Endothelial cell of umbilical vein (primary cell): ENCODE results near the gene KLHL26. TPM values are rescaled to one million over a fixed set of nuclear protein-coding genes. Genes with fewer than 3 reads are reported as not detected.
A peak's percentile ranks its signal among the peaks of the same experiment; 100 is the strongest.

Experiments used
- BruUV-seq: library from RNA; stranded (reverse); fragments of 400-500 nt; replicated peaks from 2 replicates; lab custom pipeline; 2021; lab: Mats Ljungman, UMichigan
- CTCF ChIA-PET: fragments of 300-600, 350-600 bp; sonication (Branson Sonifier 250); formaldehyde crosslinking; loops from one replicate; lab custom pipeline; 2021; ENCODE audit warnings: antibody characterized with exemption, inconsistent platforms; lab: Charles Lee
- POLR2A ChIA-PET: fragments of 300-600, 350-600 bp; sonication (Branson Sonifier 250); formaldehyde crosslinking; loops from one replicate; lab custom pipeline; 2021; ENCODE audit warnings: antibody characterized with exemption, inconsistent platforms; lab: Charles Lee
- DNase-seq: peaks from one replicate; pipeline ENCODE4 v3.0.0-alpha.2; 2011; ENCODE audit warnings: low read depth, low spot score
- FAIRE-seq: peaks from 2 replicates; lab custom pipeline; 2011; peaks lifted over from hg19 to GRCh38; lab: Jason Lieb, UNC
- H2AFZ ChIP-seq: 2 replicates; pipeline ENCODE4 v1.6.0; 2012; ENCODE audit warnings: low read depth, low read length, control low read depth, inconsistent platforms
- H3K27ac ChIP-seq: 2 replicates; pipeline ENCODE4 v1.5.1; 2011; ENCODE audit warnings: low read depth, mild to moderate bottlenecking, control low read depth, low read length, moderate library complexity; ENCODE audit not compliant: insufficient read depth
- H3K27me3 ChIP-seq, 2 experiments: 2 replicates each; pipeline versions ENCODE4 v1.6.0 to v1.6.1; 2011; ENCODE audit warnings: low read length in 2 of 2, mixed read lengths in 1 of 2; ENCODE audit not compliant: control insufficient read depth in 2 of 2, insufficient read depth in 2 of 2
- H3K36me3 ChIP-seq, 2 experiments: 2 replicates in 1 of 2; 3 replicates in 1 of 2; pipeline ENCODE4 v1.5.1; 2011; ENCODE audit warnings: low read length in 2 of 2, mild to moderate bottlenecking in 1 of 2, moderate library complexity in 1 of 2; ENCODE audit not compliant: control insufficient read depth in 2 of 2, insufficient read depth in 2 of 2; ENCODE audit errors: extremely low read depth in 1 of 2
- H3K4me1 ChIP-seq: 3 replicates; pipeline ENCODE4 v1.5.1; 2011; ENCODE audit warnings: mild to moderate bottlenecking, low read length; ENCODE audit not compliant: control insufficient read depth, insufficient read depth; ENCODE audit errors: extremely low read depth
- H3K4me2 ChIP-seq: 2 replicates; pipeline ENCODE4 v1.6.1; 2011; ENCODE audit warnings: low read length, control low read depth, mixed read lengths; ENCODE audit not compliant: insufficient read depth
- H3K4me3 ChIP-seq, 3 experiments: fragments of 200-600 bp in 1 of 3; sonication (generic), shearing (Covaris generic) in 1 of 3; replicated peaks in 1 of 3; 2 replicates each; pipeline ENCODE4 v1.5.1; 2011 to 2016; ENCODE audit warnings: control low read depth in 3 of 3, low read length in 3 of 3, mild to moderate bottlenecking in 2 of 3, inconsistent platforms in 1 of 3, low read depth in 1 of 3, moderate library complexity in 1 of 3; ENCODE audit not compliant: insufficient read depth in 1 of 3
- H3K79me2 ChIP-seq: 2 replicates; pipeline ENCODE4 v1.6.0; 2012; ENCODE audit warnings: low read length, inconsistent platforms; ENCODE audit not compliant: control insufficient read depth, insufficient read depth
- H3K9ac ChIP-seq: replicated peaks from 2 replicates; pipeline ENCODE3; 2011; ENCODE audit warnings: low read length, control low read depth; ENCODE audit not compliant: insufficient read depth; ENCODE audit errors: extremely low read depth
- H3K9me1 ChIP-seq: replicated peaks from 3 replicates; pipeline ENCODE4 v1.6.0; 2011; ENCODE audit warnings: mild to moderate bottlenecking, low read length; ENCODE audit not compliant: control insufficient read depth, insufficient read depth; ENCODE audit errors: extremely low read depth
- H3K9me3 ChIP-seq: replicated peaks from 2 replicates; pipeline ENCODE4 v1.5.1; 2012; ENCODE audit warnings: low read length, inconsistent platforms; ENCODE audit not compliant: control insufficient read depth, insufficient read depth
- H4K20me1 ChIP-seq: replicated peaks from 2 replicates; pipeline ENCODE3; 2011; ENCODE audit warnings: mild to moderate bottlenecking, low read length; ENCODE audit not compliant: control insufficient read depth, insufficient read depth; ENCODE audit errors: extremely low read depth
- CTCF ChIP-seq, 2 donors: IDR thresholded peaks; 1 replicate in 1 of 2; 2 replicates in 1 of 2; pipeline ENCODE4 v1.5.1; 2011; ENCODE audit warnings: low read length in 2 of 2, mild to moderate bottlenecking in 2 of 2, moderate library complexity in 2 of 2, control low read depth in 1 of 2, inconsistent platforms in 1 of 2, low read depth in 1 of 2; ENCODE audit not compliant: insufficient read depth in 1 of 2; ENCODE audit errors: extremely low read depth in 1 of 2
- EZH2 ChIP-seq: IDR thresholded peaks from 2 replicates; pipeline ENCODE4 v1.6.1; 2012; ENCODE audit warnings: borderline replicate concordance, low read depth, mild to moderate bottlenecking, moderate library complexity, low read length, inconsistent platforms; ENCODE audit not compliant: severe bottlenecking
- FOS ChIP-seq: IDR thresholded peaks from 2 replicates; pipeline ENCODE4 v1.6.1; 2011; ENCODE audit warnings: mild to moderate bottlenecking, low read length, moderate library complexity, borderline replicate concordance; ENCODE audit not compliant: insufficient read depth
- GATA2 ChIP-seq: IDR thresholded peaks from 2 replicates; pipeline ENCODE4 v1.7.0; 2011; ENCODE audit warnings: low read depth, mild to moderate bottlenecking, moderate library complexity, mixed read lengths, low read length; ENCODE audit not compliant: insufficient read length, insufficient read depth
- JUN ChIP-seq: IDR thresholded peaks from 2 replicates; pipeline ENCODE4 v1.6.1; 2011; ENCODE audit warnings: borderline replicate concordance, low read depth; ENCODE audit not compliant: insufficient read length, insufficient read depth
- MAX ChIP-seq: IDR thresholded peaks from 2 replicates; pipeline ENCODE4 v1.6.1; 2011; ENCODE audit not compliant: insufficient read depth, insufficient read length
- MYC ChIP-seq: IDR thresholded peaks from one replicate; pipeline ENCODE4 v1.6.1; 2011; ENCODE audit warnings: mild to moderate bottlenecking, low read depth, low read length
- POLR2A ChIP-seq: IDR thresholded peaks from 2 replicates; pipeline ENCODE4 v1.6.1; 2012; ENCODE audit warnings: low read depth, mild to moderate bottlenecking, control low read depth, low read length
- POLR2AphosphoS5 ChIP-seq: IDR thresholded peaks from 2 replicates; pipeline ENCODE4 v1.6.1; 2012; ENCODE audit warnings: low read depth, mild to moderate bottlenecking, control low read depth, low read length, moderate library complexity; ENCODE audit not compliant: insufficient read depth
- dilution Hi-C: fragments of 300-500 bp; cut with MboI; formaldehyde crosslinking; loops from one replicate; pipeline ENCODE4 v1.15.0; 2019; ENCODE audit warnings: low sequenced_read_pairs; ENCODE audit not compliant: extremely low pct_ligation_motif_present
- intact Hi-C: fragments of 100-400 bp; cut with micrococcal nuclease; formaldehyde crosslinking; loops from one replicate; pipeline ENCODE4 v1.10.0; 2022
- polyA plus RNA-seq, 4 experiments: library from polyadenylated mRNA; depleted of rRNA in 3 of 4; stranded (reverse) in 3 of 4; unstranded in 1 of 4; fragments of >200 nt; gene quantifications; 2 replicates each; pipeline versions ENCODE4 v1.2.1 to v1.2.3, GENCODE V29; 2011 to 2012; ENCODE audit warnings: missing spikeins in 1 of 4
- total RNA-seq: library from RNA; stranded (reverse); gene quantifications from 2 replicates; pipeline ENCODE4 v1.2.3, GENCODE V29; 2021

Gene KLHL26
- total and polyA plus RNA-seq, 2 donors (not counting 3 experiments of a cell fraction or from before 2014, with no cell fraction given): 2.4 to 6.2 TPM

GRCh38 chr19:18651300-18651699, 14.5 kb downstream of the KLHL26 start:
- FAIRE-seq: peak; percentile 53
- no peak overlapping the region for H2AFZ ChIP-seq
- H3K79me2 ChIP-seq: no peaks in the 10 kb centered on the region
- no peak overlapping the region for H3K4me2 ChIP-seq
- dilution Hi-C loops: no loop called here
- DNase-seq: no peak
- no peak overlapping the region for H3K4me3 ChIP-seq
- no peaks in the 10 kb centered on the region for H3K9me1 ChIP-seq
- H3K27me3 ChIP-seq: no peaks in the 10 kb centered on the region
- H4K20me1 ChIP-seq: no peaks in the 10 kb centered on the region
- ChIA-PET CTCF (interaction anchor here (0.7 to 1.0 kb wide), 4 partner anchors 32 to 201 kb away, joined by 3 read pairs; partner anchors contain the start of gene CRTC1), POLR2A (no interaction called here)
- H3K9ac ChIP-seq: no peak overlapping the region
- no peaks in the 10 kb centered on the region for H3K9me3 ChIP-seq
- H3K36me3 ChIP-seq: no peaks in the 10 kb centered on the region
- TF ChIP-seq EZH2 (no peak), POLR2AphosphoS5 (no peak), CTCF (IDR thresholded peaks at IDR 0.05; ENCODE audit: extremely low read depth in 1 of 2, insufficient read depth in 1 of 2, low read depth in 1 of 2, low read length in 2 of 2) (no peak)
- peaks cover 30% of the 10 kb centered on the region for H3K4me1 ChIP-seq
- no TSS peak for BruUV-seq
- H3K27ac ChIP-seq: peak overlapping the region; percentile 67
- intact Hi-C loops: loop anchor here (2.0 kb wide), 1 partner anchor 14 kb away; the partner anchor contains the start of gene KLHL26

GRCh38 chr19:18651733-18652132, 14.9 kb downstream of the KLHL26 start:
- ChIA-PET POLR2A (no interaction called here), CTCF (no interaction called here)
- Histone ChIP-seq H3K9me3 (no peaks in the 10 kb centered on the region), H3K27ac (no peak overlapping the region), H3K9ac (no peak overlapping the region), H3K27me3 (no peaks in the 10 kb centered on the region), H3K9me1 (no peaks in the 10 kb centered on the region), H3K36me3 (no peaks in the 10 kb centered on the region), H2AFZ (no peak overlapping the region), H3K4me3 (no peak overlapping the region), H3K4me1 (peaks cover 30% of the 10 kb centered on the region), H3K4me2 (no peak overlapping the region), H4K20me1 (no peaks in the 10 kb centered on the region), H3K79me2 (no peaks in the 10 kb centered on the region)
- TF ChIP-seq FOS: no peak
- TF ChIP-seq MYC: no peak
- no peak for TF ChIP-seq EZH2
- no peak for TF ChIP-seq POLR2A
- TF ChIP-seq JUN: no peak
- TF ChIP-seq GATA2: no peak
- TF ChIP-seq CTCF (IDR thresholded peaks at IDR 0.05; ENCODE audit: extremely low read depth in 1 of 2, insufficient read depth in 1 of 2, low read depth in 1 of 2, low read length in 2 of 2): no peak
- no peak for TF ChIP-seq POLR2AphosphoS5
- no peak for TF ChIP-seq MAX
- dilution Hi-C loops (no loop called here), intact Hi-C loops (loop anchor here (2.0 kb wide), 1 partner anchor 15 kb away; the partner anchor contains the start of gene KLHL26)
- no TSS peak for BruUV-seq
- no peak for FAIRE-seq
- no peak for DNase-seq
